Activated CD4-positive, CD25-positive, alpha-beta regulatory T cell treated with anti-CD3 and anti-CD28 coated beads, Interleukin-2, amount 50 U/mL, for 16 hours (primary cell): ENCODE data around the gene ATF6.

Source experiments
- DNase-seq: peaks from one replicate; pipeline ENCODE4 v3.0.0-alpha.2; 2020; ENCODE audit warnings: low read depth, low spot score

ATF6 gene

DNA sequence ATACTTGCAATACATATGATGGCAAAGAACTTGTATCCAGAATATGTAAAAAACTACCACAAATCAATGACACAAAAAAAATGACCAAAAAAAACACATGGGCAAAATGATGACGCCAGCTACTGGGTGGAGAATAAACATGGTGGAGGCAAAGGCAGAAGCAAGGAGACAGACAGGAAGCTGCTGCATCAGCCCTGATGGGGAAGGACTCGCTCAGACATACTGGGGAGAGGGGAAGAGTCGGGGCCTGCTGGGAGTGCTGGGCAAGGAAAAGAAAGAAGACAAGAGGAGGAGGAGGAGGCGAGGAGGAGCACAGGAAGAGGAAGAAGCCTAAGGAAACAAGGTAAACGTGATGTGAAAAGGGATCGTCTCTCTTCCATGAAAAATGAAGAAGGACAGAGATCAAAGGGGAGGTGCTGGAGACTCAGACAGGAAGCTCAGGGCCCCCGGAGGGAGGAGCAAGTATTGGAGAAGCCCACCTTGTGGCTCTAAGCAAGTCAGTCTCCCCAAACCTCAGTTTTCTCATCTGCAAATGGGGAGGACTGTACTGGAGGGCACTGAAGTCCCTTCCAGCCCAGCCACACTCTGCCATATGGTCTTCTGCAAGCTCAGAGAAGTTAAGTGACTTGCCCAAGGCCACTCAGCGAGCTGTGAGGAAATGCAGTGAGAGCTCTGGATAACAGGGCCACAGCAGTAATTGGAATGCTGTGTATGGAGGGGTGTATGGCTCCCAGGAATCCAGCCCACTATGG lies 233.4 kb downstream of the ATF6 start:
- no peak for DNase-seq

DNA sequence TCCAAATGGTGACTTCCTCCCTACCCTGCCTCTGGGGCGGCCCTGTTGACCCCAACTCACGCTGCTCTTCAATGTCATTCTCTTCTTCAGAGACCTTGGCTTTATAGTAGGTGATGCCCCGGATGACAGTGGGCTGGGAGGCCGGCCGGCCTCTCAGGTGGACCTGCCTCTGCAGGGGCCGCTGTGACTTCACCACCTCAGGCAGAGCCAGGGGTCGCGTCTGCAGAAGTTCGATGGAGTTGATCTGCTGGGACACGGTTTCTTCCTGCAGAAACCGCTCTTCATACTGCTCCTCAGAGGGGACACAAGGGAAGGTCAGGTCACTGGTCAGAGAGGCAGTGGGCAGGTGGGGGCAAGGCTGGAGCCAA lies 233.9 kb downstream of the ATF6 start:
- DNase-seq, result no peak

DNA sequence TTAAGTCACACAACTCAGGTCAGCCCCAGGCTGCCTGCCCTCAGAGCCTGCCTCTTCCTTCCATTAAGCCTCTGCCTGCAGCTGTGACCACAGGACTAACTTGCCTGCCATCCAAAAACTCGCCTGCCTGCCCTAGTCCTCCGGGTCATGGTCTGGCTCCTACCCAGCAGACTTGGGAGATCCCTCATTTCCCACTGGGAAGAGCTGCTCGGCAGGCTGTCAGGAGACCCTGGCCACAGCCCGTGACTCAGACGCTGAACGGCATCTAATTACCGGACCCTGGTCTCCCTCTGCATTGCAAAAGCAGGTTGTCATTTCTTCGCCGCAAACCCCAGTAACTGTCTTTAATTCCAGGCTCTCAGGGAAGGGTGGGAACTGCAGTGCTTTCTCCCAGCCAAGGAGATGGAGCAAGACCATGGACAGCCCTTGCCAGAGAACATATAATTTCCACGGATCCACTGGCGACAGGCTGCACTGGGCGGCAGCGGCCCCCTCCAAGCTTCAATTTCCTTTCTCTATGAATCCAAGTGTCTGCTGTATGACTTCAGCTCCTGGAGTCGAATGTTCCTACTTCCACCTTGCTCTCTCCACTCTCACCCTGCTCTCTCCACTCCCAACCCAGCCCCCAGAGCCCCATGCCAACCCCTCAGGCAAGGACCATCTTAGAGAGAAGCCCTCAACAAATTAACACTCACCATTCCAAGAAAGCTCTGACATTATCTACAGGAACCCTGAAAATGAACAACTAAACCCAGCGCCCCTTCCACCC lies 237.1 kb downstream of the ATF6 start:
- no peak for DNase-seq

DNA sequence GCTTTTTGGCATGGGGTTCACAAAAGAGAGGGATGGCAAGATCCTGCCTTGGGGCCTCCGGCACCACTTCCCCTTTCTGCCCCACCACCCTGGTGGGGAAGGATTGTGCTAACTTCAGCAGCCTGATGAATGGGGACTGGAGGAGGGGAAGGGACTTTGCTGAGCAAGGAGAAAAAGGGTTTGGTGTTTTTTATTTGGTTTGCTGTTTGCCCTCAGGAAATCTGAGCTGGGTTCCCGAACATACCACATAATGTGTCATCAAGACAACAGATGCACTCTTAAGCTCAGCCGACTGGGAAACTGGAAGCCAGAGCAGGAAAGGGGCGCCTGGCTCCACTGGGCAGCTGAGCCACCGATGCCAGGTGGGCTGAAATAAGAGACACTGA lies 237.7 kb downstream of the ATF6 start:
- no peak for DNase-seq

DNA sequence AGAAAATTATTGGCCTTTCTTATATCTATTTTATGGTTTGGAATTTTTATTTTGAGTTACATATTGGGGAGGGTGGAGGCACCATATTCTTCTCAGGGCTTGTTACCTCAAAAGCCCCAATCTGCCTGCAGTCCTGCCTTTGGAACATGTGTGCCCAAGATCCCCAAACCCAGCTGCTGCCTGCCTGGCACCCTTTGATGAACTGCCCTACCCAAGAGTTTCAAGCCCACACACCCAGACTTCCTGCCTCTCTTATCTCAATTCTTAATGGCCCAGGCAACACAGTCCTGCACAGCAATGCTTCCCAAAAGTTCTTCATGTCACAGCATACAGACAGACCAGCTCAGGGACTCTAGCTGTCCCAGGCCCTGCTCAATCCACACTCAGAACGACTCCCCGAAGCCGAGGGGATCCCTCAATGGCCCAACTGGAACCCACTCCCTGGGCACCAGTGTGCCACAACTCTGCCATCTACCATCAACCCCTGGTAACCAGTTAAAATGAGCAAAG lies 238.4 kb downstream of the ATF6 start:
- no peak for DNase-seq

DNA sequence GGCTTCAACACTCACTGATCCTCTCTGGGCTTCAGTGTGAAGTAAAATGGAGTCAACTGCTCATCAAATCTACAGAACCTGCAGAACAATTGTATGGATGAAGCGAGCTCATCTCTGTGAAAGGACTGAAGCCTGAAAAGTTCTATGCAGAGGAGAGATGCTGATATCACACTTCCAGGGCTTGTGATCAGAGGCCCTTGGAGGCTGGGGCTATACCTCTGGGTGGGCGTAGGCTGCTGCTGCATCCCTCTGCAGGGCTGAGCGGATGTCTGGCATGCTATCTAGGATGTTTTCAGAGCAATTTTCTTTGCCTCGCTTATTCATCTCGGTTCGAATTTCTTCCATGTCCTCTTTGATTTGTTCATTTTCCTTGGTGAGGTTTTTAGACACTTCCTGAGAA lies 240.0 kb downstream of the ATF6 start:
- no peak for DNase-seq

DNA sequence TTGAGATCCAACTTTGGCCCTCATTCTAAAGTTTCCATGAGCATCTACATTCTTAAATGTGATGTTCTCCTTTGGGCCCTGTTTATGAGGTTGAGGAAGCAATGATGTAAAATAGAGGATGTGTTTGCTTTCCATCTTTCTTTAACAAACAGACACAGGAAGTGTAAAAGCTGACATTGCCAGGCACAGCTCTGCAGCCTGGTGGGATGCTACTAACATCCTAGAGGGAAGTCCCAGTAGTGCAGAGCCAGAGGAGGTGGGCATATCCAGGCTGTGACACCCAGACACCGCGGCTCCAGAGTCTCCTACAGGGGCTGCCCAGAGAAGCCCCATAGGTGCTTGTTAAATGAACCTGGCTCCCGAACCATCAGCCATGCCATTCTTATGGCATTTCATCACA lies 241.3 kb downstream of the ATF6 start:
- no peak for DNase-seq

DNA sequence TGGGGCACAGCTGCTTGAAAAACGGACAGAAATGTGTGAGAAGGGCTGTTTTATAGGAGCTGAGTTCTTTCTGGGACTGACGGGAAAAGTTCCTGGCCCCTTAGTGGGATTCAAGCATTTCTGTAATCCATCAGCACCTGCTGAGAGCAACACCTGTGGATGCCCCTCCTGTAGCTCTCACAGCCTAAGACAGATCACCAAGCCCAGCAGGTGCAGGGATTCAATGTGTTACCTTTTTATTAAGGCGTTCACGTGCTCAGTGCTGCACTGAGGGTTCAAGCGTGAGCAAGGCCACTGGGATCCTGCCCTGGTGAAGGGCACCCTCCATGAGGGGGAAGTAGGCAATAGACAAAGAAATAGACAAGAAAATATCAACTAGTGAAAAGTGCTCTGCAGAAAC lies 242.7 kb downstream of the ATF6 start:
- no peak for DNase-seq

DNA sequence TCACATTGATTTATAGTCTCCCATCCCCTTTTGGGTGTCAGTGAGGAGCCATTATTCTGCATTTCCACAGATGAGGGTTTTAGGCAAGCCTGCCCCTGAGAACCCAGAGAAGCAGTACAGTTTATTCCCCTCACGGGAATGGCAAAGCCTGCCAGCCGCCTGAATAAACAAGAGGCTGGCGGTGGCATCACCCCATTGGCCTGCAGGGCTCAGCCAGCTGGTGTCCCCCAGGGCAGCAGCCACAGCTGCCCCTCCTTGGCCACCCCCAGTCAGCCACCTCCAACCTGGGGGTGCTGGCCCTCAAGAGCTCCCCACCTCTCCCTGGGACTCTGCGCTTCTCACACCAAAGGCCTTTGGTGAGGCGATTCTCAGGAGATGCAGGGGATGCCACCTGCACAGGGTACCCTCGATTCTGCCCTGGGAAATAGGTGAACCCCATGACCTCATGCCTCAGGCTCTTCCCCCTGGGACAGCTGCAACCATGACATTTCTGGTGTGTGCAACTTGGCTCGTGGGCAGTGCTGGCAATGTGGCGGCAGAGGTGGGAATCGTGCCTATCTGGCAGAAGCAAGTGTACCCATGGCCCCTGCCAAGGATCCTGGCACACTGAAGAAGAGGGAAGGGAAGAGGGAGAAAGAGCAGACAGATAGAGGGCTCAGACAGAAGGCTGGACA lies 243.5 kb downstream of the ATF6 start:
- no peak for DNase-seq

DNA sequence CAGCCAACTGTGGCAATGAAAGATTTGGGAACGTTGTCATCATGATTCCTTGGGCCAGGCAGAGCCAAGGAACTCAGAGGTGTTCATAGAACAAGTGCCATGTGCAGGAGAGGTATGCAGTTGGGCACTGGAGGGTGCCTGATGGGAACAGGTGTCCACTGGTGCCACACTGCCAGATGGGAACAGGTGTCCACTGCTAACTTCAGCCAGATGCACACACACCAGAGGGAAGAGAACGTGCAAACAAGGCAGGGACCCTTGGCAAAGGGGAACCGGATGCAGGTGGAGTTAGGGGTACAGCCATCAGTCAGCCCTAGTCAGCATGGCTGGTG lies 244.0 kb downstream of the ATF6 start:
- DNase-seq, result no peak

DNA sequence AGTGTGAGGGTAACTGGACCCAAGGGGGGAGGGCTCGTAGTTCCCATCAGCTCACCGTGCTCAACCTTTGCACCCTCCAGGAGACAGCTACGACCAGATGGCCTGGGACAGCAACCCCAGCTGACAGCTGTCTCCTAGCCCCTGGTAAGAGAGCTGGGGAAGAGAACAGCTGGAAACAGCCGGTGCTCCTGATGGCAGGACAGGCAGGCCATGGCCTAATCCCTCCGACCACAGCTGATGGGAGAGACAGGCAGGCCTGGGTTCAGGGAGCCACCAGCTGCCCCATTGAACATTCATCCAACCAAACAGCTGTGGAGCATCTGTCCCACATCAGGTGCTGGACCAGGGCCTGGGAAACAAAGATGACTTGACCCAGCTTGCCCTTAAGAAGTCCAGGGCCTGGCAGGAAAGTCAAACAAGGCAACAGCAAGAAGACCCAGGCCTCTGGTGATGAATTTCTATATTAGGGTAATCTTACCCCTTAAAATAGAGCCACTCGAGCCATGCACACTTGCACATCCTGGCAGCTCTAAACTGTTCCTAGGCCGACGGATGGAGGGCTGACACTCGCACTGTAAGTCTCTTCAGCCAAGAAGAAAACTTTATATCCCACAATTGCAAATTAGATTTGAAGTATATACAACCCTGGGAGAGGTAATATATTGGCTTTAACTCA lies 245.4 kb downstream of the ATF6 start:
- no peak for DNase-seq

DNA sequence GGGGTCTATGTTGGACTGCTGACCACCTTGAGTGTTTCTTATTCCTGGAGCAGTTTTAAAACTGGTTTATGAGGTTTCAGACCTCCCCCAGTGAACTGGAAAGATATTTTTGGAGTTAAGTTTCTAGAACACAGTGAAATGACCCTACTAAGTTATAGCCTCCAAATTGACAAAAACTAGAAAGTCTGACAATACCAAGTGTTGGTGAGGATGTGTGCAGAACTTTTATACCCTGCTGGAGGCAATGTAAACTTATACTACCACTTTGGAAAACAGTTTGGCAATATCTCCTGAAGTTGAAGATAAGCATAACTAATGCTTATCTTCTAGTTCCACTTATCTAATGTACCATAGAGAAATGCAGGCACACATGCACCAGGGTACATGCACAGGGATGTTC lies 247.2 kb downstream of the ATF6 start:
- no peak for DNase-seq
